CD4-positive, alpha-beta T cell treated with Interferon alpha-2 for 1 hour (primary cell): ENCODE measurements around the gene SOWAHA.

Source experiments
- DNase-seq, 2 donors: peaks; one replicate each; pipeline ENCODE4 v3.0.0-alpha.2; 2020 to 2022

Gene SOWAHA

GRCh38 chr5:132812781-132813598, at the start of gene SOWAHA:
Gene SOWAHA, plus strand, starts transcription at chr5:132813302. Its CDS starts 320 bp downstream, at chr5:132813622.
- no peak for DNase-seq

- no peak for DNase-seq
Observed at GRCh38 chr5:132764051-132764450, 49.1 kb upstream of the SOWAHA start.

- DNase-seq = no peak
Observed at GRCh38 chr5:132764671-132765238, 48.3 kb upstream of the SOWAHA start.

DNA sequence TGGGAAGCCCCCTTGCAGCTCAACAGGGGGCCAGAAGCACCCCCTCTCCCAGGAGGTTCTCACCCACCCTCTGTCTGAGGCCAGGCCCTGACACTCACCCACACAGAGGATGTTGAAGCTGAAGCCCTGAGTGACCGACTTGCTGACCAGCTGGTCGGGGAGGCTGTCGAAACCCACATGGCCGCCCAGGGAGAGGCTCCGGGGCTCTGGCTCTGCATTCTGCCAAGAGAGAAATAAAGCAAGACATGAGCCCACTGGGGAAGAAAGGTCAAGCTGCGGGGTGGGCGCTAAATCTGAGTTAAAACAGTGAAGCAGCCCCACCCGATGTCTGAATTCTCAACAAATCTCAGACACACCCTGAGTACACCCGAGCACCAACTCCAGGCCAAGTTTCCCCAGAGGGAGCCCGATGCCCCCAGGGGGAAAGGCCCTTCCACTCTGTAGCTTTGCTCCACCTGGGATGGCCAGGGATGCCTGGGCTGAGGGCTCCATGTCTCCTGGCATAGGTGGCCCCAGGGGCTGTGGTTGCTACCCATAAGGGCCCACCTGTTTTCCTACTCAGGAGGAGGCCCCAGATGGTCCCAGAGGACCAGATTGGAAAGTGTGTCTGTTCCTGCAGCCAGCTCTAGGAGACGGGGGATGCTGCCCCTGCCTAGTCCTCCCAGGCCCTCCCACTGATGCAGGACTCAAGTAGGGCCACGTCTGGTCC, 47.6 kb upstream of the SOWAHA start:
- DNase-seq = no peak

DNA sequence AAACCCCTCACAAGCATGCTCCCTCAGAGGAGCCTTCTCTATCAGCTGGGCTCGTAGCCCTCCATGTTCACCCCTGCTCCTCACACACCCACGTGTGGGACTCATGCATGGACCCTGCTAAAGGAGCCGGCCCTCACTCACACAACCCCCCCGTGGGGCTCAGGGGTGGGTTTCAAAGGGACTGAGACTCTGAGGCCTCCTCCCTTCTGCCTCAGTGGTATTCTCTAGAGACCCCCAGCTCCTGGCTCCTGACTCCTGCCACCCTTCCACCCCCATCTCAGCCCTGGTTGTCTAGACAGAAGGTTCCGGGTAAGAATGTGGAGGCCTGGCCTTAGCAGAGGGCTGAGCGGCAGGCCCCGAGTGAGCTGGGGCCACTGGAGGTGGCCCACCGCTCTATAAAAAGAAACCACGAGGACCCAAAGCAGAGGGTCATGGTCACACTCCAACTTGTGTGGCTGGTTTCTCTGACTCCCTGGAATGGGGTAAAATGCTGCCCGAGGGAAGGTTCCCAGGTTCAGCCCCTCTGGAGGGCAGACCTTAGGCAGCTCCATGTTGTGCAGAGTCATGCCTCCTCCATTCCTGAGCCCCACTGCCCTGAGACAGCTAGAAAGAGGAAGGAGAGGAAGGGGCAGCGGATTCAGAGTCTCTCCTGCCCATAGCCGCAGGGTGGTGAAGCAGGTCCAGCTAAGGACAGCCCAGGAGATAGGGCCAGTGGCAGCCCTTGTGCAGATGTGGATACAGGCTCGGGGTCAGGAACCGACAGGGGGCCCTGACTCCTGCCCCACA, 46.9 kb upstream of the SOWAHA start:
- no peak for DNase-seq

- DNase-seq = no peak
Observed at GRCh38 chr5:132766806-132767055, 46.4 kb upstream of the SOWAHA start.

DNA sequence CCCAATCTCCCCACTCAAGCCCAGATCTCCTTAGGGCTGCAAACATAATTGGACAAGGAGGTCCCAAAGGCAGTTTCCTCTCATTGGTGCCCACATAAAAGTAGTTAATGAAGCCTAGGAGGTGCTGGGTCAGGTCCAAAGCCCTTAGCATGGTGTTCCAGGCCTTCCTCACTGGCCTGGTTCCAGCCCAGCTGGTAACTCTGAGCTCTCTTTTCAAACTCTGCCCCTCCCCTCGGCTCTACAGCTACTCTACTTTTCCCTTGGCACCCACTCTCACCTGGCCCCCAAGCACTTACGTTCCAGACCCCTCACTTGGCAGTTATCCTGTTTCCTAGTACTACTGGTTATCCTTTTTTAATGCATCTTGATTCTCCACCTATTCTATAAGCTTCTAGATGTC, 46.0 kb upstream of the SOWAHA start:
- DNase-seq = no peak

DNA sequence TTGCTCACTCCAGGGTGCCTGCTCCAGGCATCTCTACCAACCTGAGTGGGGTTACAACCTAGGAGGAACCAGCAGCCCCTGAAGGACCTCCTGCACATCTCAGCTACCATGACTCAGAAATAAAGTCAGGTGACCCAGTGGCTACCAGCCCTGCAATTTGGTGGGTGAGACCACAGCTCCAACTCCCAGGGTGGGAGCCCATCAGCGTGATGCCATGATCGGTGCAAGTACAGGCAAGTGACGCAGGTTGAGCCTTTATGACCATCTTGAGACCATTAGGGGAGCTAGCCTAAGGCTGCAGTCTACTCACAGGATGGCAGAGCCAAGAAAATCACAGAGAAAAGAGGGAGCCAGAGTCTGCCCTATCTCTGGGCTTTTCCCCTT, 44.6 kb upstream of the SOWAHA start:
- DNase-seq = no peak

DNA sequence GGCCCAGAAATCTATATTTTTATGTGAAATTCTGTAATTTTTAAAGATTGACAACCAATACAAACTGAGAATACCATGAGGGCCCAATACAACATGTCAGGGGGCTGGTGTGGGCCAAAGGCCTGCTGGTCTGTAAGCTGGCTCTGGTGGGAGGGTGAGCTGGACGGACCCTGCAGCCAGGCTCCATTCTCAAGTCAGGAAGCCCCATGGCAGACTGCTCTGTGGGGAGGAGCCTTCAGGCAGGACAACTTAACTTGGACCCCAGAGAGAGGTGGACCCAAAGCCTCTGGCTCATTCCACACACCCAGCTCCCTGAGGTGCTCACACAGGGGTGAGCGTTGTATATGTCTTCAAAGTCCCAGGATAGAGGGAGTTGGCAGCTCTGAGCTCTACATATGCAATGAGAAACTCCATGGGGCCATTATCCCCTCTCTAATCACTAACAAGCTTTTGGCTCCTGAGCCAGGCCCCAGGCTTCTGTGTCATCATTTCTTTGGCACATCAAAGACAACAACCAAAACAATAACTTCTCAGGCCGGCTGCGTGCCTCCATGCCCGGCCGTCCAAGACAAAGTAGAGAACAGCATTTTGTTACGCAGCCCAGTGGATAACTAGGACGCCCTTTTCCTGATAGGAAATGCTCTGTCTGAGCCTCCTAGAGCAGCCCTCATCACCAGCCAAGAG, 42.5 kb upstream of the SOWAHA start:
- DNase-seq = no peak

- DNase-seq = no peak
Observed at GRCh38 chr5:132771503-132771998, 41.6 kb upstream of the SOWAHA start.

DNA sequence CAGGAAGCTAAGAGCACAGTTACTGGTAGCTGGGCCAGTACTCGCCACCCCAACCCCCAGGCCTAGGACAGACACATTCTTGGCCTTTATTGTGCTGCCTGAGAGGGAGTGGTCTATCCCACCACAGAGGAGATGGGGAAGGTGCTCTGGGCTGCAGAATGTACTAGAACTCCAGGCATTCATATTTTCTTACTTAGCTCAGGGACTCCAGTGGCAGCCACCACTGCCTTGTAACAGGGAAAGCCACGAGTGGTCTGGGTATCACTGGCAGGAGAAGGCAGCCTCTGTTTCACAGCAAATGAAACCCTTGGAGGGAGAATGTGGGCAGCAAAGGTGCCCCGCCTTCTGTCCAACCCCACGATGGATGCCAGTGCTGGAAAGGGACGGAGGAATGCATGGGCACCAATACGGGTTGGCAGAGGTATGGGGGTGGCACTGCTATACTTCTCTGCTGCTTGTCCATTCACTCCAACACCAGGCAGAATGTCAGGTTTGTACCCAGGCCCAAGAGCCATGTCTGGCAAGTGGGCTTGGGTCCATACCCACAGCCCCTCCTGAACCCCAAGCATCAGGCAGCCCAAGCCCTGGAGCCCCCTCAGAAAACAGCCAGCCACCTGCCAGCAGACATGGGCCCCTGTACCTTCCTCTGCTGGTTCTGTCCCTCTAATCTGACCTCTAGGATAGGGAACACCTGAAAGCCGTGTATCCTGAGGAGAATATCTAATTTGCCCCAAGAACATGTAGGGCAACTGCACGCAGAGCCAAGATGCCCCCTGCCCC, 40.6 kb upstream of the SOWAHA start:
- DNase-seq = no peak

DNA sequence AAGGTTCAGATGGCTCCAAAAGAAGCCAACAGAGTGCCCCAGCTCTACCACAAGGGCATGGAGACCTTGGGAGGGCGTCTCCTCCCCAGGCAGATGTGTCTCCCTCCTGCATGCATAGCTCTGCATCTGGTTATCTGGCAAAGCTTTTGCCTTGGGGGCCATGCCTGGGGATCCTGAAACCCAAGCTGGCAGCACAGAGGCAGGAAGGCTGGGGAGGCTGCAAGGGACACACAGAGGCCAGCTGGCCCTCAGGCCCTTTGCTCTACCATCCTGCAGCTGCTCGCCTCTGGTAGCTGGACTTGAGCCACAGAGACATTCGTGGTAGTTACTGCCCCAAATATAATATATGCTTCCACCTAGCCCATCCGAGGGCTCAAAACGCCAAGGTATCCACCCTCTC, 40.0 kb upstream of the SOWAHA start:
- no peak for DNase-seq

DNA sequence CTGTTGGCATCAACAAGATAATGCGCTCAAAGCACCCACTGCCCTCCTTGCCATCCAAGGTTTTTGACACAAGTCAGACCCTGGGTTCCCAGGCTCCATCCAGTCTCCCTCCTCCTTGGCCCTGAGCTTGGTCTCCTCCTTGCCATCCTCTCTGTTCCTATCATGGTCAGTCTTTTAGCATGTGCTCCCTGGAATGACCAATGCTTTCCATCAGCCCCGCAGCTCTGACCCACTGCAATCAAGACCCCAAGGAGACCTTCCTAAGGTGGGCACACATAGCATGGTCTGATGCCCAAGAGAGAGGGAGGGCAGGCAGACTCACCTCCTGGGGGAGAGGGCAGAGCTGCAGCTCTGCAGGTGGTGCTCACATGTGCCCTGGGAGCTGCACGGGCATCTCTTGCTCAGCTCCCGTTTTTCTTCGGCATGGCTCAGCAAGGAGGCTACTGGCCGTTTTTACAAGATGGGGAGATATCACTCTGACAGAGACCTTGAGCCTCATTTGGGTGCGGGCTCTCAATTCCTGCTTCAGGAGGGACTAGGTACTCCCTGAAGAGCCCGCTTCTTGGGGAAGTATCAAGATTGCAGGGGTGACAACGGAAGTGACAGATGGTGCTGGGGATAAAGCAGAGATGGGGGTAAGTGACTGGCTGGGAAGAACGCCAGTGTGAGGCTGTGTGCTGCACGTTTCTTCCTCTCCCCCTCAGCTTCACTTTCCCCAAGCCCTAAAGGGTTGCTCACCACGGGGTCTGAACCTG, 39.3 kb upstream of the SOWAHA start:
- DNase-seq = no peak

- DNase-seq = no peak
Observed at GRCh38 chr5:132774406-132774805, 38.7 kb upstream of the SOWAHA start.

- DNase-seq = no peak
Observed at GRCh38 chr5:132774896-132775295, 38.2 kb upstream of the SOWAHA start.

DNA sequence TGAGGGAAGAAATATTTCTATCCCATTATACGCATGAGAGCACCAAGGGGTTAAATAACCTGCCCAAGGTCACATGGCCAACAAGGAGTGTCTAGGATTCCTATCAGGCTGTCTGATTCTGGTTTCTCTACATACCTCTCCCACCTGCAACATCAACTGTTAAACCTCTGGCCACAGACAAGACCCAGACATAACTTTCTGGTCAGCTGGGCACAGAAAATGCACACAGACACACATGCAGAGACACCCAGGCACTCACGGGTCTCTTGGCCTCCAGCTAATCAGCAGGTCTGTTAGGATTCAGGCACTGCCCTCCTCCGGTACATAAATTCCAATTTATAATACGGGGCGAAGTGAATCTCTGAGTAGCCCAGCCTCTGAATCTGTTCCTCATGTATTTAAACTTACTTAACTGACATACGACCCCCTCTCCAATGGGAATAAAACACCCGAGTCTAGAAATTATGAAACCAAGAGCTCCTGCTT, 37.6 kb upstream of the SOWAHA start:
- no peak for DNase-seq

DNA sequence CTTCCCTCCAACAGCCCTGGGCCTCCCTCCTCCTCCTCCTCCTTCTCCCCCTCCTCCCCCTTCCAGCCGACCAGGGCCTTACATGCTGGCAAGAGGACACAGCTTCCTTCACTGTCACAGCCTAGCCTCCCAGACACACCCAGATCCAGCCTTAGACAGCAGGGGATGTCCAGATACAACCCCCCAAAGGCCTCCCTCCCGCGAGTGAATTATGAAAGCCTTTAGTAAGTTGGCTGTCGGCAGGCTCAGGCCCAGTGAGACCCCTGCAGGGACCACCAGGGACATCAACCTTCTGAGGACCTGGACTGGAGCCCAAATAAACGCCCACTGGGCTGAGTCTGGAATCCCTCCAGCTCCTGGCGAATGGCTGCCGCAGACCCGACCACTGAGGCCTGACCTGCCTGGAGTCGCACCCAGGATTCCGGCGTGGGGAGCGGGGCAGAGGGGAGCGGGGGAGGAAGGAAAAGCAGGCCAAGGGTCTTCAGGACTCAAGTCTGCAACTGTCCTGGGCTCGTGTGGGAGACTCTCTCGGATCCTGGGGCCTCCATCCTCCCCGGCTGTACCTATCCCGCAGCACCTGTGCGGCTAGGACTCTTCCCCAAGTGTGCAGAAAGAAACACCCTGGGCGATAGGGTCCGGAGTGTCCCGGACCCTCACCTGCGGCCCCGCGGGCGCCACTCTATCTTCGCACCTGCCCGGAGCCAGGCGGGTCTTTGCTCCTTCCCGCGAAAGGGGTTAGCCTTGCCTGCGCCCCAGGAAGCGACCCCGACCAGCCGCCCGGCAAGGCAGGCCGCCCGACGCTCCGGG, 36.8 kb upstream of the SOWAHA start:
- DNase-seq = no peak

- no peak for DNase-seq
Observed at GRCh38 chr5:132776938-132777208, 36.2 kb upstream of the SOWAHA start.

GRCh38 chr5:132777209-132778069, 35.7 kb upstream of the SOWAHA start, which contains the start of gene SEPTIN8:
Gene SEPTIN8, minus strand, starts transcription at chr5:132777239. Its CDS starts 102 bp downstream, at chr5:132777137.
- peak; percentile 22 to 59 for DNase-seq
